GM12801 (cell line): Measurements from ENCODE around the gene TMEM245.

Experiments
- CTCF ChIP-seq: IDR thresholded peaks from one replicate; pipeline ENCODE4 v1.5.1; 2011; ENCODE audit warnings: control low read depth; ENCODE audit not compliant: insufficient read length; ENCODE audit errors: extremely low read depth

TMEM245 gene

GRCh38 chr9:109072821-109073435 is 46.8 kb downstream of the TMEM245 start:
- TF ChIP-seq CTCF = no peak

GRCh38 chr9:109072133-109072692 is 47.5 kb downstream of the TMEM245 start:
- no peak for TF ChIP-seq CTCF

GRCh38 chr9:109068764-109069163 is 51.0 kb downstream of the TMEM245 start:
- TF ChIP-seq CTCF = no peak

DNA sequence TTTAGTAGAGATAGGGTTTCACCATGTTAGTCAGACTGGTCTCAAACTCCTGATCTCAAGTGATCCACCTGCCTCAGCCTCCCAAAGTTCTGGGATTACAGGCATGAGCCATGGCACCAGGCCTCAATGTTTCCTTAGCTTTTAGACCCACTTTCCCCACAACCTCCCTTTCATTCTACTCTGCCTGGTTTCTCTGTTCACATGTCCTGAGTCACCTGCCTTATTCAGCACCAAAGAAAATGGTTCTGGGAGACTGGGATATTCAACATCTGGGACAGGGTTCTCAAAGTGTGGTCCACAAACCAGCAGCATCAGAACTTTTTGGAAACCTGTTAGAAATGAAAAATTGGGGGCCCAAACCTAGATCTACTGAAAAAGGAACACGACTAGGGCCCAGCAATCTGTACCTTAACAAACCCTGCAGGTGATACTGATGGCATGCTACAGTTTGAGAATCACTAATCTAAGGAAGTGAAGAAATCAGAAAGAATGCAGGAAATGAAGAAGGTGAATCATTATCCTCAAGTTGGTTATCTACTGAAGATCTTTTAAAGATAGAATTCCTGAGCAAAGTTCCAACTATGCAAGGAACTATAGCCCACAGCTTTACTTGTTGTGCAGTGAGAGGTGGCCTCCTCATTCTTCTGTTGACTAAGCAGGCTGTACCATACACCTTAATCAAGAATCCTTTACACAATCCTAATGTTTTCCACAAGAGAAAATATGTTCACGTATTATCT is 54.6 kb downstream of the TMEM245 start:
- TF ChIP-seq CTCF = no peak

DNA sequence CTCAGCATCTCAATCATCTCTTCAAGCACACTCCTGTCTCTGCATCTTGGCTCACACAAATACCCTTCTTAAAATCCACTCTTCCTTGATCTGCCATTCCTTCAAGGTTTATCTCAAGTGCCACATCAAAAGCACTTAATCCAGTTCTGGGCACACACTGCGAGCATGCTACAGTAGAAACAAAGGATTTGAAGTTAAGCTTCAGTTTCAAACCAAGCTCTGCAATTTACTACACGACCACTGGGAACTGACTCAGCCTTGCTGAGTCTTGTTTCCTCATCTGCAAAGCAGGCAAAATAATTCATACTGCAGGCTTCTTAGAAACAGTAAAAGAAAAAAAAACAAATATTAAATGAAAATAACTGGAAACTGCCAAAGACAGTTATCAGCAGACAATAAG is 56.0 kb downstream of the TMEM245 start:
- no peak for TF ChIP-seq CTCF

GRCh38 chr9:109062543-109062942 is 57.2 kb downstream of the TMEM245 start:
- no peak for TF ChIP-seq CTCF

DNA sequence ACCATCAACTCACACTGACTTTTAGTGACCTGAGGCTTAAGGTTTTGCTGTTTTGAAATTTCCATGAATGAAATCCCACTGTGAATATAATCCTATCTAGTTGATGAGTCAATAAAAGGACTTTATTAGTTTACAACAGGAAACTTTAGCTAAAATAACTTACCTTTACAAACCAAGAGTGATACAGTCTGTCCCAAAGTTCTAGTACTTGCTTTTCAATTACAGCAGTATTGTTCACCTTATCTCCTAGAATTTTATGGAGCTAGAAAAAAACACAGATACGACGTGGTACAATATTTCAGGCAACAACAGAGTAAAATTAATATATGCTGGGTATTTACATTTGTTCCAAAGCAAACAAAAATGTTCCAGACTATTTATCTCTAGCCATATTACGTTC is 59.6 kb downstream of the TMEM245 start:
- TF ChIP-seq CTCF = no peak
